Measurements from ENCODE around the gene SOWAHA.

The SOWAHA gene

DNA sequence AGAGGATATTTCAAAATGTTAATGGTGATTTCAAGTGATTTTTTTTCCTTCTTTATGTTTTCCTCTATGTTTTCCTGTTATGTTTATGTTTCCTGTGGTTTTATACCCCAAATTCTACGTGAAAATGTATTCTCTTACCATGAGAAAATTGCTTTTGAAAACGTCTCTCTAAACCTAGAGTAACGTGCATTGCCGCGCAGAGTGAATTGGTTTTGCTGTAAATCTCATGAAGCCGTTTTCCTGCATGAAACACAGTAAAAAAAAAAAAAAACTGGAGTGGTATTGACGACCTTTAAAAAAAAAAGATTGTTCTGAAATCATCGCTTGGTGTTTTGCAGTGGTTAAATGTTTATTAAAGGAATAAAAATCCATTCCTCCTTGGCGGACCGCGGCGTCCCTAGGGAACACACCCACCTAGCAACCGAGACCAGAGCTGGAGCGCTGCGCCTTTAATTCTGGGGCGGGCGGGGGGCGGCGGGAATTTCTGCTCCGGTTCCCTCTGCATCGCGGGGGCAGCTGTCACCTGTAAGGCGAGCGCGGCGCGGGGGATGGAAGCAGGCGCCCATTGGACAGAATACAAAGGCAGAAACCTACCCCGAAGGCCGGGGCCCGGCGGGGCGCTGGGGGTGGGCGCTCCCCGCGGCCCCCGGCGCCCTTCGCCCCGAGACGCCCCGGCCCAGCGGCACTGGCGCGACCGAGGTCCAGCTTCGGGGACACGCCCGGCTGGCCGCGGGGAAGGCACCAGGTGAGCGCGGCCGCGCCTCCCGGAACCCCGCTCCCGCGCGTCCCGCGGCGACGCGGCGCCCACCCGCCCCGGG lies at the start of gene SOWAHA:
Gene SOWAHA, plus strand, starts transcription at position 522 of the 818 bp plus-strand sequence. CDS start 320 bp downstream, outside the sequence.
- DNase-seq (ENCODE audit: low read depth in 2 of 2) = no peak

DNA sequence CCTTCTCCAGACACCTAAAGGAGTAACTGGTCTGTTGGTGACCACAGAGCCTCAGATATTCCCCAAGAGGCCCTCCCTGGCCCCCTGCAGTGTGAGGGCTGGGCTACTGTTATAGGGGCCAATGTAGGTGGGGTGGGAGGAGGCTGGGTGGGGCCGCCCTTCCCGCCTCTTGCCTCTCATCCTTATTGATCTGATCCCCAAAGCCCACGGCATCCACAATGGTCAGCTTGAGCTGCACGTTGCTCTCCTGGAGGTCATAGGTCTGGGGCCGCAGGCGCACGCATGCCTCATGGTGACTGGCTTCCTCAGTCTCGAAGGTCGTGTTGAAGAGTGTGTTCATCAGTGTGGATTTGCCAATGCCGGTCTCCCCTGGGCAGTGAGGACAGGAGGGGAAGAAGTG lies 49.1 kb upstream of the SOWAHA start:
- no peak for DNase-seq (ENCODE audit: low read depth in 2 of 2)

DNA sequence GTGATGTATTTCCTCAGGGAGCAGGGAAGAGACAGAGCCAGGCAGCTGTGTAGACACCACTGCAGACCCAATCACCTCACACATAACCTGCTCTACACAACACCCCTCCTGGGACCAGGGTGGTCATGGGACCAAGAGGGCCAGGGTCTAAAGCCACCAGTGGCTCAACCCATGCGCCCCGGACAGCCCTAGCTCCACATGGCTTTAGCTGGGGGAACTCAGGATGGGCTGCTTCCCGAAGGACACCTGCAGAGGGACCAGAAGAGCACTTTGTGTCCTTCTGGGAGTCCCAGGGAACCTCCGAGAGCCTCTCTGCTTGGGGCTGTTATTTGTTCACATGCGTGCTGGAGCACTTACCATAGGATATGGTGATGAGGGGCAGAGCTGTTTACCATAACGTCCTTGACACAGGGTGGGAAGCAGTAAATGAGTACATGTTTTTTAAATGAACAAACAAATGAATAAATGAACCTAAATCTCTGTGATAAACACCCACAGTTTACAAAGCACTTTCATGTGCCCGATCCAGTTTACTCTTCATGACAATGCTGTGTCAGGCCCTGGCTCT lies 48.3 kb upstream of the SOWAHA start:
- DNase-seq (ENCODE audit: low read depth in 2 of 2) = no peak

DNA sequence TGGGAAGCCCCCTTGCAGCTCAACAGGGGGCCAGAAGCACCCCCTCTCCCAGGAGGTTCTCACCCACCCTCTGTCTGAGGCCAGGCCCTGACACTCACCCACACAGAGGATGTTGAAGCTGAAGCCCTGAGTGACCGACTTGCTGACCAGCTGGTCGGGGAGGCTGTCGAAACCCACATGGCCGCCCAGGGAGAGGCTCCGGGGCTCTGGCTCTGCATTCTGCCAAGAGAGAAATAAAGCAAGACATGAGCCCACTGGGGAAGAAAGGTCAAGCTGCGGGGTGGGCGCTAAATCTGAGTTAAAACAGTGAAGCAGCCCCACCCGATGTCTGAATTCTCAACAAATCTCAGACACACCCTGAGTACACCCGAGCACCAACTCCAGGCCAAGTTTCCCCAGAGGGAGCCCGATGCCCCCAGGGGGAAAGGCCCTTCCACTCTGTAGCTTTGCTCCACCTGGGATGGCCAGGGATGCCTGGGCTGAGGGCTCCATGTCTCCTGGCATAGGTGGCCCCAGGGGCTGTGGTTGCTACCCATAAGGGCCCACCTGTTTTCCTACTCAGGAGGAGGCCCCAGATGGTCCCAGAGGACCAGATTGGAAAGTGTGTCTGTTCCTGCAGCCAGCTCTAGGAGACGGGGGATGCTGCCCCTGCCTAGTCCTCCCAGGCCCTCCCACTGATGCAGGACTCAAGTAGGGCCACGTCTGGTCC lies 47.6 kb upstream of the SOWAHA start:
- no peak for DNase-seq (ENCODE audit: low read depth in 2 of 2)

DNA sequence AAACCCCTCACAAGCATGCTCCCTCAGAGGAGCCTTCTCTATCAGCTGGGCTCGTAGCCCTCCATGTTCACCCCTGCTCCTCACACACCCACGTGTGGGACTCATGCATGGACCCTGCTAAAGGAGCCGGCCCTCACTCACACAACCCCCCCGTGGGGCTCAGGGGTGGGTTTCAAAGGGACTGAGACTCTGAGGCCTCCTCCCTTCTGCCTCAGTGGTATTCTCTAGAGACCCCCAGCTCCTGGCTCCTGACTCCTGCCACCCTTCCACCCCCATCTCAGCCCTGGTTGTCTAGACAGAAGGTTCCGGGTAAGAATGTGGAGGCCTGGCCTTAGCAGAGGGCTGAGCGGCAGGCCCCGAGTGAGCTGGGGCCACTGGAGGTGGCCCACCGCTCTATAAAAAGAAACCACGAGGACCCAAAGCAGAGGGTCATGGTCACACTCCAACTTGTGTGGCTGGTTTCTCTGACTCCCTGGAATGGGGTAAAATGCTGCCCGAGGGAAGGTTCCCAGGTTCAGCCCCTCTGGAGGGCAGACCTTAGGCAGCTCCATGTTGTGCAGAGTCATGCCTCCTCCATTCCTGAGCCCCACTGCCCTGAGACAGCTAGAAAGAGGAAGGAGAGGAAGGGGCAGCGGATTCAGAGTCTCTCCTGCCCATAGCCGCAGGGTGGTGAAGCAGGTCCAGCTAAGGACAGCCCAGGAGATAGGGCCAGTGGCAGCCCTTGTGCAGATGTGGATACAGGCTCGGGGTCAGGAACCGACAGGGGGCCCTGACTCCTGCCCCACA lies 46.9 kb upstream of the SOWAHA start:
- no peak for DNase-seq (ENCODE audit: low read depth in 2 of 2)

DNA sequence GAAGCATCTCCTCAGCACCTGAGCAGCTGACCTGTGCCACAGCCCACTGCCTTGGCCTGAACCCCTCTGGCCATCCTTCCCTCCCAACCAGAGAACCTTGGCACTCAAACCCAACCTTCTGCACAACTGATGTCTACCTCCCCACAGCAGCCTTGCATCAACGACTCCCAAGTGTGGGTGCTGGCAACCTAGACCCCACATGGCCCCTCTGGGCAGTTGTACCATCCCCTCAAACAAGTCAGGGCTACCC lies 46.4 kb upstream of the SOWAHA start:
- DNase-seq (ENCODE audit: low read depth in 2 of 2) = no peak

DNA sequence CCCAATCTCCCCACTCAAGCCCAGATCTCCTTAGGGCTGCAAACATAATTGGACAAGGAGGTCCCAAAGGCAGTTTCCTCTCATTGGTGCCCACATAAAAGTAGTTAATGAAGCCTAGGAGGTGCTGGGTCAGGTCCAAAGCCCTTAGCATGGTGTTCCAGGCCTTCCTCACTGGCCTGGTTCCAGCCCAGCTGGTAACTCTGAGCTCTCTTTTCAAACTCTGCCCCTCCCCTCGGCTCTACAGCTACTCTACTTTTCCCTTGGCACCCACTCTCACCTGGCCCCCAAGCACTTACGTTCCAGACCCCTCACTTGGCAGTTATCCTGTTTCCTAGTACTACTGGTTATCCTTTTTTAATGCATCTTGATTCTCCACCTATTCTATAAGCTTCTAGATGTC lies 46.0 kb upstream of the SOWAHA start:
- no peak for DNase-seq (ENCODE audit: low read depth in 2 of 2)

DNA sequence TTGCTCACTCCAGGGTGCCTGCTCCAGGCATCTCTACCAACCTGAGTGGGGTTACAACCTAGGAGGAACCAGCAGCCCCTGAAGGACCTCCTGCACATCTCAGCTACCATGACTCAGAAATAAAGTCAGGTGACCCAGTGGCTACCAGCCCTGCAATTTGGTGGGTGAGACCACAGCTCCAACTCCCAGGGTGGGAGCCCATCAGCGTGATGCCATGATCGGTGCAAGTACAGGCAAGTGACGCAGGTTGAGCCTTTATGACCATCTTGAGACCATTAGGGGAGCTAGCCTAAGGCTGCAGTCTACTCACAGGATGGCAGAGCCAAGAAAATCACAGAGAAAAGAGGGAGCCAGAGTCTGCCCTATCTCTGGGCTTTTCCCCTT lies 44.6 kb upstream of the SOWAHA start:
- no peak for DNase-seq (ENCODE audit: low read depth in 2 of 2)

DNA sequence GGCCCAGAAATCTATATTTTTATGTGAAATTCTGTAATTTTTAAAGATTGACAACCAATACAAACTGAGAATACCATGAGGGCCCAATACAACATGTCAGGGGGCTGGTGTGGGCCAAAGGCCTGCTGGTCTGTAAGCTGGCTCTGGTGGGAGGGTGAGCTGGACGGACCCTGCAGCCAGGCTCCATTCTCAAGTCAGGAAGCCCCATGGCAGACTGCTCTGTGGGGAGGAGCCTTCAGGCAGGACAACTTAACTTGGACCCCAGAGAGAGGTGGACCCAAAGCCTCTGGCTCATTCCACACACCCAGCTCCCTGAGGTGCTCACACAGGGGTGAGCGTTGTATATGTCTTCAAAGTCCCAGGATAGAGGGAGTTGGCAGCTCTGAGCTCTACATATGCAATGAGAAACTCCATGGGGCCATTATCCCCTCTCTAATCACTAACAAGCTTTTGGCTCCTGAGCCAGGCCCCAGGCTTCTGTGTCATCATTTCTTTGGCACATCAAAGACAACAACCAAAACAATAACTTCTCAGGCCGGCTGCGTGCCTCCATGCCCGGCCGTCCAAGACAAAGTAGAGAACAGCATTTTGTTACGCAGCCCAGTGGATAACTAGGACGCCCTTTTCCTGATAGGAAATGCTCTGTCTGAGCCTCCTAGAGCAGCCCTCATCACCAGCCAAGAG lies 42.5 kb upstream of the SOWAHA start:
- no peak for DNase-seq (ENCODE audit: low read depth in 2 of 2)

DNA sequence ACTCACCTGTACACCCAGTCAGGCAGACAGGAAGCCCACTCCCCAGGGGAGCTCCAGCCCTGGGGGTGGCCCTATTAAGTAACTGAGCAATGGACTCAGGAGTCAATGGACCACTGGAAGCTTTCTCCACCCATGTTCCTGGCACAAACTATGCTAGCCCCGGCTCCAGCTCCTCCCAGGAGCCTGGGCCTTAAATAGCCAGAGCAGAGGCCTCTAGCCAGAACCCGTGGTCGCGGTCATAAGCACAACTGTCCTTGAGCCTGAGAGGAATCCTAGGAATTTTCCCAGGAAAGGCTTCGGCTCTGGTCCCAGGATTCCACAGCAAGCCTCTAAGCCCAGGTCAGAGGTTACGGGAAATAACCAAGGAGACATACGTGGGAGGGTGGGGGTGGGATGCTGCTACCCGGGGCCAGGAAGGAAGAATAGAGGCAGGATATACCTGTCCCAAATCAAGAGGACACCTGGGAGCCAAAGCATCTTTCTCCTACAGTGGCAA lies 41.6 kb upstream of the SOWAHA start:
- DNase-seq (ENCODE audit: low read depth in 2 of 2) = no peak

DNA sequence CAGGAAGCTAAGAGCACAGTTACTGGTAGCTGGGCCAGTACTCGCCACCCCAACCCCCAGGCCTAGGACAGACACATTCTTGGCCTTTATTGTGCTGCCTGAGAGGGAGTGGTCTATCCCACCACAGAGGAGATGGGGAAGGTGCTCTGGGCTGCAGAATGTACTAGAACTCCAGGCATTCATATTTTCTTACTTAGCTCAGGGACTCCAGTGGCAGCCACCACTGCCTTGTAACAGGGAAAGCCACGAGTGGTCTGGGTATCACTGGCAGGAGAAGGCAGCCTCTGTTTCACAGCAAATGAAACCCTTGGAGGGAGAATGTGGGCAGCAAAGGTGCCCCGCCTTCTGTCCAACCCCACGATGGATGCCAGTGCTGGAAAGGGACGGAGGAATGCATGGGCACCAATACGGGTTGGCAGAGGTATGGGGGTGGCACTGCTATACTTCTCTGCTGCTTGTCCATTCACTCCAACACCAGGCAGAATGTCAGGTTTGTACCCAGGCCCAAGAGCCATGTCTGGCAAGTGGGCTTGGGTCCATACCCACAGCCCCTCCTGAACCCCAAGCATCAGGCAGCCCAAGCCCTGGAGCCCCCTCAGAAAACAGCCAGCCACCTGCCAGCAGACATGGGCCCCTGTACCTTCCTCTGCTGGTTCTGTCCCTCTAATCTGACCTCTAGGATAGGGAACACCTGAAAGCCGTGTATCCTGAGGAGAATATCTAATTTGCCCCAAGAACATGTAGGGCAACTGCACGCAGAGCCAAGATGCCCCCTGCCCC lies 40.6 kb upstream of the SOWAHA start:
- DNase-seq (ENCODE audit: low read depth in 2 of 2) = no peak

DNA sequence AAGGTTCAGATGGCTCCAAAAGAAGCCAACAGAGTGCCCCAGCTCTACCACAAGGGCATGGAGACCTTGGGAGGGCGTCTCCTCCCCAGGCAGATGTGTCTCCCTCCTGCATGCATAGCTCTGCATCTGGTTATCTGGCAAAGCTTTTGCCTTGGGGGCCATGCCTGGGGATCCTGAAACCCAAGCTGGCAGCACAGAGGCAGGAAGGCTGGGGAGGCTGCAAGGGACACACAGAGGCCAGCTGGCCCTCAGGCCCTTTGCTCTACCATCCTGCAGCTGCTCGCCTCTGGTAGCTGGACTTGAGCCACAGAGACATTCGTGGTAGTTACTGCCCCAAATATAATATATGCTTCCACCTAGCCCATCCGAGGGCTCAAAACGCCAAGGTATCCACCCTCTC lies 40.0 kb upstream of the SOWAHA start:
- DNase-seq (ENCODE audit: low read depth in 2 of 2) = no peak

DNA sequence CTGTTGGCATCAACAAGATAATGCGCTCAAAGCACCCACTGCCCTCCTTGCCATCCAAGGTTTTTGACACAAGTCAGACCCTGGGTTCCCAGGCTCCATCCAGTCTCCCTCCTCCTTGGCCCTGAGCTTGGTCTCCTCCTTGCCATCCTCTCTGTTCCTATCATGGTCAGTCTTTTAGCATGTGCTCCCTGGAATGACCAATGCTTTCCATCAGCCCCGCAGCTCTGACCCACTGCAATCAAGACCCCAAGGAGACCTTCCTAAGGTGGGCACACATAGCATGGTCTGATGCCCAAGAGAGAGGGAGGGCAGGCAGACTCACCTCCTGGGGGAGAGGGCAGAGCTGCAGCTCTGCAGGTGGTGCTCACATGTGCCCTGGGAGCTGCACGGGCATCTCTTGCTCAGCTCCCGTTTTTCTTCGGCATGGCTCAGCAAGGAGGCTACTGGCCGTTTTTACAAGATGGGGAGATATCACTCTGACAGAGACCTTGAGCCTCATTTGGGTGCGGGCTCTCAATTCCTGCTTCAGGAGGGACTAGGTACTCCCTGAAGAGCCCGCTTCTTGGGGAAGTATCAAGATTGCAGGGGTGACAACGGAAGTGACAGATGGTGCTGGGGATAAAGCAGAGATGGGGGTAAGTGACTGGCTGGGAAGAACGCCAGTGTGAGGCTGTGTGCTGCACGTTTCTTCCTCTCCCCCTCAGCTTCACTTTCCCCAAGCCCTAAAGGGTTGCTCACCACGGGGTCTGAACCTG lies 39.3 kb upstream of the SOWAHA start:
- DNase-seq (ENCODE audit: low read depth in 2 of 2) = no peak

DNA sequence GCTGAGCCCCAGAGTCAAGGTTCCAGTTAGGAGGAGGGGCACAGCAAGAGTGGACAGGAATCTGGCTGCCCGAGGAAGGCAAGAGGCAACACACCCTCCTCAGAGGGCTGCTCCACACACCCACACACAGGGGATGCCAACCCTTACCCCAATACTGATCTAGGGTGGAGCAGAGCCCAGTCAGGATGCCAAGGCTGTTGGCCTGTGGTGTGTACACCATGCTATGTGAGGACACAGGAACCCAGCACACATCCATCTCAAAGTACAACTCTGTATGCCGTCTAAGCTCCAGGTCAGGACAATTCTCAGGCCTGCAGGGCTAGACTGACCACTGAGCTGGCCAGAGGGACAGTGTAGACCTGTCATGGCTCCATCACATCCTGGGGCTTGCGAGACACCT lies 38.7 kb upstream of the SOWAHA start:
- no peak for DNase-seq (ENCODE audit: low read depth in 2 of 2)

DNA sequence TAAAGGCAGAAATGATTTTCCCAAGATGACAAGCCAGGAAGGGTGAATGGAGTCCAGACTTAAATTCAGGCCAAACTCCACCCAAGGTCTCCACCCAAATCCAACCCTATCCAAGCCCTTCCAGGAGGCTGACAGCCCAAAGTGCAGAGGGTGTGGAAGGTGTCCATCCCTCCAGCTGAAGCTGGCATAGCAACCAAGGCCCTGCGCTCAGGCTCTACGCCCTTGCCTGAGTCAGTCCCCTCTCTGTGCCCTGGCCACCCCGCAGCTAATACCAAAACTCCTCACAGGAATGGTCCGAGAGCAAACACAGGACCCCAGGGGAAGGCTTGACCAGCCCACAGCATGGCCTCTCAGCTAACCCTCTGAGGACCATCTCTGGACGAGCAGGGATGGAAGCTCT lies 38.2 kb upstream of the SOWAHA start:
- DNase-seq (ENCODE audit: low read depth in 2 of 2) = no peak

DNA sequence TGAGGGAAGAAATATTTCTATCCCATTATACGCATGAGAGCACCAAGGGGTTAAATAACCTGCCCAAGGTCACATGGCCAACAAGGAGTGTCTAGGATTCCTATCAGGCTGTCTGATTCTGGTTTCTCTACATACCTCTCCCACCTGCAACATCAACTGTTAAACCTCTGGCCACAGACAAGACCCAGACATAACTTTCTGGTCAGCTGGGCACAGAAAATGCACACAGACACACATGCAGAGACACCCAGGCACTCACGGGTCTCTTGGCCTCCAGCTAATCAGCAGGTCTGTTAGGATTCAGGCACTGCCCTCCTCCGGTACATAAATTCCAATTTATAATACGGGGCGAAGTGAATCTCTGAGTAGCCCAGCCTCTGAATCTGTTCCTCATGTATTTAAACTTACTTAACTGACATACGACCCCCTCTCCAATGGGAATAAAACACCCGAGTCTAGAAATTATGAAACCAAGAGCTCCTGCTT lies 37.6 kb upstream of the SOWAHA start:
- no peak for DNase-seq (ENCODE audit: low read depth in 2 of 2)

DNA sequence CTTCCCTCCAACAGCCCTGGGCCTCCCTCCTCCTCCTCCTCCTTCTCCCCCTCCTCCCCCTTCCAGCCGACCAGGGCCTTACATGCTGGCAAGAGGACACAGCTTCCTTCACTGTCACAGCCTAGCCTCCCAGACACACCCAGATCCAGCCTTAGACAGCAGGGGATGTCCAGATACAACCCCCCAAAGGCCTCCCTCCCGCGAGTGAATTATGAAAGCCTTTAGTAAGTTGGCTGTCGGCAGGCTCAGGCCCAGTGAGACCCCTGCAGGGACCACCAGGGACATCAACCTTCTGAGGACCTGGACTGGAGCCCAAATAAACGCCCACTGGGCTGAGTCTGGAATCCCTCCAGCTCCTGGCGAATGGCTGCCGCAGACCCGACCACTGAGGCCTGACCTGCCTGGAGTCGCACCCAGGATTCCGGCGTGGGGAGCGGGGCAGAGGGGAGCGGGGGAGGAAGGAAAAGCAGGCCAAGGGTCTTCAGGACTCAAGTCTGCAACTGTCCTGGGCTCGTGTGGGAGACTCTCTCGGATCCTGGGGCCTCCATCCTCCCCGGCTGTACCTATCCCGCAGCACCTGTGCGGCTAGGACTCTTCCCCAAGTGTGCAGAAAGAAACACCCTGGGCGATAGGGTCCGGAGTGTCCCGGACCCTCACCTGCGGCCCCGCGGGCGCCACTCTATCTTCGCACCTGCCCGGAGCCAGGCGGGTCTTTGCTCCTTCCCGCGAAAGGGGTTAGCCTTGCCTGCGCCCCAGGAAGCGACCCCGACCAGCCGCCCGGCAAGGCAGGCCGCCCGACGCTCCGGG lies 36.8 kb upstream of the SOWAHA start:
- DNase-seq (ENCODE audit: low read depth in 2 of 2) = no peak

DNA sequence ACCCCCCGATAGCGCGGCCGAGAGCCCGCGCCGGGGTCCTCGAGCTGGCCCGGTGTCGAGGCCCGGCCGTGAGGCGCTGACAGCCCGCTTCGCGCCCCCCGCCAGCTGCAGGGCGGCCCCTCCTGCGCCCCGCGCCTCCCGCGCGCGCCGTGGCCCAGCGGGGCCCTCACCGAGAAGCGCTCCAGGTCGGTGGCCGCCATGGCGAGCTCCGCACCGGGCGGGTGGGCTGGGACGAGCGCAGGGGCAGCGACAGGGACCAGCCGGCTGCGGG lies 36.2 kb upstream of the SOWAHA start:
- no peak for DNase-seq (ENCODE audit: low read depth in 2 of 2)

All from stimulated activated CD4-positive, alpha-beta T cell treated with anti-CD3 and anti-CD28 coated beads, Interleukin-1b, Interleukin-23, amount 100 ng/mL, for 1 hour (primary cell).